OCI-LY1 (cell line): ENCODE results near the gene KRTAP10-2.

Experiments
- CTCF ChIP-seq: fragments of 200-600 bp; sonication (generic), shearing (Covaris generic); IDR thresholded peaks from 2 replicates; pipeline ENCODE4 v1.5.1; 2017; ENCODE audit warnings: mild to moderate bottlenecking, antibody characterized with exemption, low read length, moderate library complexity, mixed read lengths
- EZH2 ChIP-seq: fragments of 200-600 bp; sonication (generic), shearing (Covaris generic); IDR thresholded peaks from 2 replicates; pipeline ENCODE4 v1.8.0; 2017; ENCODE audit warnings: borderline replicate concordance, mixed run types, mild to moderate bottlenecking, antibody characterized with exemption, low read length, moderate library complexity, mixed read lengths

DNA sequence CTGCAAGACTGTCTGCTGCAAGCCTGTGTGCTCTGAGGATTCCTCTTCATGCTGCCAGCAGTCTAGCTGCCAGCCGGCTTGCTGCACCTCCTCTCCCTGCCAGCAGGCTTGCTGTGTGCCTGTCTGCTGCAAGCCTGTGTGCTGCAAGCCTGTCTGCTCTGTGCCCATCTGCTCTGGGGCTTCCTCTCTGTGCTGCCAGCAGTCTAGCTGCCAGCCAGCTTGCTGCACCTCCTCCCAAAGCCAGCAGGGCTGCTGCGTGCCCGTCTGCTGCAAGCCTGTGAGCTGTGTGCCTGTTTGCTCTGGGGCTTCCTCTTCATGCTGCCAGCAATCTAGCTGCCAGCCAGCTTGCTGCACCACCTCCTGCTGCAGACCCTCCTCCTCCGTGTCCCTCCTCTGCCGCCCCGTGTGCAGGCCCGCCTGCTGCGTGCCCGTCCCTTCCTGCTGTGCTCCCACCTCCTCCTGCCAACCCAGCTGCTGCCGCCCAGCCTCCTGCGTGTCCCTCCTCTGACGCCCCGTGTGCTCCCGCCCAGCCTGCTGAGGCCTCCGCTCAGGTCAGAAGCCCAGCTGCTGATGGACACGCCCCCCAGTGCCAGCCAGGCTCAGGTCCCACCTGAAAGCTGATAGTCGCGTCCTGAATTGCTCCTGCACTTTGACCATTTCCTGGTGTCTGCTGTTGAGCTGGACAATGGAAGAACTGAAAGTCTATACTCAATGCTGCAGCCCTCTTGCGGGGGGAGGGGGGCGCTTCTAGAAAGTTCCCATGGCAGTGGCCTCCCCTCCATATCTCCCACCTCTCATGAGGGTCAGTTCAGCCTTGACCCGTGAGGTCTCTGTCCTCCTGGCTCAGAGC, 23.4 kb upstream of the KRTAP10-2 start:
- TF ChIP-seq CTCF (no peak), EZH2 (no peak)
